Measurements from ENCODE around the gene EPHA1.

The EPHA1 gene

GRCh38 chr7:143380646-143381426 lies 27.8 kb downstream of the EPHA1 start, which contains the start of gene ZYX:
Gene ZYX (plus strand): TSS chr7:143381345. CDS start chr7:143381572, 227 bp downstream.
- DNase-seq (ENCODE audit: low read depth in 1 of 2, low spot score in 1 of 2) = peak; percentile 86 to 87
- in situ Hi-C loops (cut with HindIII; ENCODE audit: low pct_unique_long_range_greater_than_20kb, low sequenced_read_pairs) = no loop called here
- no peak for TF ChIP-seq JUND (IDR thresholded peaks at IDR 0.05; ENCODE audit: low read depth)

GRCh38 chr7:143380260-143380645 lies 28.4 kb downstream of the EPHA1 start:
- no peak for TF ChIP-seq JUND (IDR thresholded peaks at IDR 0.05; ENCODE audit: low read depth)
- in situ Hi-C loops (cut with HindIII; ENCODE audit: low pct_unique_long_range_greater_than_20kb, low sequenced_read_pairs) = no loop called here
- peak; percentile 53 to 74 for DNase-seq (ENCODE audit: low read depth in 1 of 2, low spot score in 1 of 2)

- in situ Hi-C loops (cut with HindIII; ENCODE audit: low pct_unique_long_range_greater_than_20kb, low sequenced_read_pairs) = no loop called here
- no peak for TF ChIP-seq JUND (IDR thresholded peaks at IDR 0.05; ENCODE audit: low read depth)
- DNase-seq (ENCODE audit: low read depth in 1 of 2, low spot score in 1 of 2) = no peak
These were observed 28.9 kb downstream of the EPHA1 start for GRCh38 chr7:143379611-143380259.

GRCh38 chr7:143376396-143376795 lies 32.3 kb downstream of the EPHA1 start:
- TF ChIP-seq JUND (IDR thresholded peaks at IDR 0.05; ENCODE audit: low read depth) = no peak
- DNase-seq (ENCODE audit: low read depth in 1 of 2, low spot score in 1 of 2) = no peak
- in situ Hi-C loops (cut with HindIII; ENCODE audit: low pct_unique_long_range_greater_than_20kb, low sequenced_read_pairs) = no loop called here

- in situ Hi-C loops (cut with HindIII; ENCODE audit: low pct_unique_long_range_greater_than_20kb, low sequenced_read_pairs) = no loop called here
- TF ChIP-seq JUND (IDR thresholded peaks at IDR 0.05; ENCODE audit: low read depth) = no peak
- DNase-seq (ENCODE audit: low read depth in 1 of 2, low spot score in 1 of 2) = no peak
These were observed 33.2 kb downstream of the EPHA1 start for GRCh38 chr7:143375298-143376034.

GRCh38 chr7:143374561-143374960 lies 34.1 kb downstream of the EPHA1 start:
- DNase-seq (ENCODE audit: low read depth in 1 of 2, low spot score in 1 of 2) = no peak
- in situ Hi-C loops (cut with HindIII; ENCODE audit: low pct_unique_long_range_greater_than_20kb, low sequenced_read_pairs) = no loop called here
- TF ChIP-seq JUND (IDR thresholded peaks at IDR 0.05; ENCODE audit: low read depth) = no peak

- TF ChIP-seq JUND (IDR thresholded peaks at IDR 0.05; ENCODE audit: low read depth) = no peak
- in situ Hi-C loops (cut with HindIII; ENCODE audit: low pct_unique_long_range_greater_than_20kb, low sequenced_read_pairs) = no loop called here
- no peak for DNase-seq (ENCODE audit: low read depth in 1 of 2, low spot score in 1 of 2)
These were observed 35.3 kb downstream of the EPHA1 start for GRCh38 chr7:143373255-143373794.

GRCh38 chr7:143372070-143372469 lies 36.6 kb downstream of the EPHA1 start:
- in situ Hi-C loops (cut with HindIII; ENCODE audit: low pct_unique_long_range_greater_than_20kb, low sequenced_read_pairs) = no loop called here
- DNase-seq (ENCODE audit: low read depth in 1 of 2, low spot score in 1 of 2) = peak in 1 of 2 experiments; percentile 19
- no peak for TF ChIP-seq JUND (IDR thresholded peaks at IDR 0.05; ENCODE audit: low read depth)

GRCh38 chr7:143369678-143370651 lies 38.7 kb downstream of the EPHA1 start:
- TF ChIP-seq JUND (IDR thresholded peaks at IDR 0.05; ENCODE audit: low read depth) = no peak
- DNase-seq (ENCODE audit: low read depth in 1 of 2, low spot score in 1 of 2) = no peak
- in situ Hi-C loops (cut with HindIII; ENCODE audit: low pct_unique_long_range_greater_than_20kb, low sequenced_read_pairs) = no loop called here

GRCh38 chr7:143368387-143368786 lies 40.3 kb downstream of the EPHA1 start:
- DNase-seq (ENCODE audit: low read depth in 1 of 2, low spot score in 1 of 2) = no peak
- no peak for TF ChIP-seq JUND (IDR thresholded peaks at IDR 0.05; ENCODE audit: low read depth)
- in situ Hi-C loops (cut with HindIII; ENCODE audit: low pct_unique_long_range_greater_than_20kb, low sequenced_read_pairs) = no loop called here

GRCh38 chr7:143367972-143368371 lies 40.7 kb downstream of the EPHA1 start:
- DNase-seq (ENCODE audit: low read depth in 1 of 2, low spot score in 1 of 2) = peak in 1 of 2 experiments; percentile 52
- no peak for TF ChIP-seq JUND (IDR thresholded peaks at IDR 0.05; ENCODE audit: low read depth)
- in situ Hi-C loops (cut with HindIII; ENCODE audit: low pct_unique_long_range_greater_than_20kb, low sequenced_read_pairs) = no loop called here

All from T47D (cell line).